T-helper 1 cell (primary cell): Measurements from ENCODE around the gene CCDC121.

Experiments
- DNase-seq, 5 donors: peaks; one replicate each; pipeline ENCODE4 v3.0.0-alpha.2; 2012 to 2020

Gene CCDC121

GRCh38 chr2:27581417-27582128 is 47.2 kb downstream of the CCDC121 start:
- no peak for DNase-seq
